HL-60/S4 (cell line): Measurements from ENCODE around the gene DHRSX.
"Not testable (repeated sequence)": the region's sequence is repeated elsewhere in the genome, so short reads cannot be mapped to it uniquely, and the experiment has no call there.

ENCODE experiments used
- in situ Hi-C: fragments of 300-500 bp; cut with MboI; formaldehyde crosslinking; loops from 2 replicates; pipeline ENCODE4 v1.14.3; 2022; ENCODE audit warnings: low sequenced_read_pairs

The DHRSX gene

GRCh38 chrX:2479420-2479780, 21.4 kb downstream of the DHRSX start:
- in situ Hi-C loops: no loop called here

- in situ Hi-C loops: no loop called here
Measured at GRCh38 chrX:2478546-2479419, 22.0 kb downstream of the DHRSX start.

DNA sequence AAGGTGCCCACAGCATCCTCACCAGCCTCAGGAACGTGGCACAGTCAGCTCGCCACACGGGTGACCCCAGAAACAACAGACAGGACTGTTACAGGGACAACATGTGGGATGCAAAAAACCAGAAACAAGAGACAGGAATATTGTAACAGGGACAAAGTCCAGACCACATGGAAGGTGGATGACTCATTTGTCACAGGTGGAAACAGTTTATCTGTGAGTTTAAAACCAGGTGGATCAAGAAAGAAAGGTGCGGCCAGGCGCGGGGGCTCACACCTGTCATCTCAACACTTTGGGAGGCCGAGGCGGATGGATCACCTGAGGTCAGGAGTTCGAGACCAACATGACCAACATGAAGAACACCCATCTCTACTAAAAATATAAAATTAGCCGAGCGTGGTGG, 23.5 kb downstream of the DHRSX start:
- in situ Hi-C loops: not testable (repeated sequence)

DNA sequence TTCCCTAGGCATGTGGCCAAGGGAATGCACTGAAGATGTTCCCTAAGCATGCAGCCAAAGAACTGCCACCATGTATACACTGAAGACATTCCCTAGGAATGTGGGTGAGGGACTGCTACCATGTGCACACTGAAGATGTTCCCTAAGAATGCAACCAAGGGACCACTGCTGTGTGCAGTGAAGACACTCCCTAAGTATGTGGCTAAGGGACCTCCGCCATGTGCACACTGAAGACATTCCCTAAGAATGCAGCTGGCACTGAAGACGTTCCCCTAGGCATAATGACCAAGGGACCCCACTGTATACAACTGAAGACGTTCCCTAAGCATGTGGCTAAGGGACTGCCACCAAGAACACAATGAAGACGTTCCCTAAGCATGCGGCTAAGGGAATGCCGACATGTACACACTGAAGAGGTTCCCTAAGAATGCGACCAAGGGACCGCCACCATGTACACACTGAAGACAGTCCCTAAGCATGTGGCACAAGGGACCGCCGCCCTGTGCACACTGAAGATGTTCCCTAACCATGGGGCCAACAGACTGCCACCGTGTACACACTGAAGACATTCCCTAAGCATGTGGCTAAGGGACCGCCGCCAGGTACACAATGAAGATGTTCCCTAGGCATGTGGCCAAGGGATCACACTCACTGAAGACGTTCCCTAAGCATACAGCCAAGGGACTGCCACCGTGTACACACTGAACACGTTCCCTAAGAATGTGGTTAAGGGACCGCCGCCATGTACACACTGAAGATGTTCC, 25.6 kb downstream of the DHRSX start:
- in situ Hi-C loops: no loop called here

GRCh38 chrX:2474280-2474962, 26.4 kb downstream of the DHRSX start:
- in situ Hi-C loops: no loop called here

GRCh38 chrX:2473064-2473463, 27.7 kb downstream of the DHRSX start:
- in situ Hi-C loops: not testable (repeated sequence)

- in situ Hi-C loops: no loop called here
Measured at GRCh38 chrX:2471641-2472040, 29.1 kb downstream of the DHRSX start.

DNA sequence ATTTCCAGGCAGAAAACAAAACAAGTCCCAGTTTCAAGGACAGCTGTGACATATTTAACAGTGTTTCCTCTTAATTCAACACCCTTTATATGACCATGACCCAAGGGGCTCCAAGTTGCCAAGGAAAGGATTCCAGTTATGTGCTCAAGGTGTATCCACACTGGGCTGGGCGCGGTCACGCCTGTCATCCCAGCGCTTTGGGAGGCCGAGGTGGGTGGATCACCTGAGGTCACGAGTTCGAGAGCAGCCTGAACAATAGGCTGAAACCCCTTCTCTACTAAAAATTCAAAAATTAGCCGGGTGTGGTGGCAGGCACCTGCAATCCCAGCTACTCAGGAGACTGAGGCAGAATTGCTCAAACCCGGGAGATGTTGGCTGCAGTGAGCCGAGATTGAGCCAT, 29.6 kb downstream of the DHRSX start:
- in situ Hi-C loops: not testable (repeated sequence)

DNA sequence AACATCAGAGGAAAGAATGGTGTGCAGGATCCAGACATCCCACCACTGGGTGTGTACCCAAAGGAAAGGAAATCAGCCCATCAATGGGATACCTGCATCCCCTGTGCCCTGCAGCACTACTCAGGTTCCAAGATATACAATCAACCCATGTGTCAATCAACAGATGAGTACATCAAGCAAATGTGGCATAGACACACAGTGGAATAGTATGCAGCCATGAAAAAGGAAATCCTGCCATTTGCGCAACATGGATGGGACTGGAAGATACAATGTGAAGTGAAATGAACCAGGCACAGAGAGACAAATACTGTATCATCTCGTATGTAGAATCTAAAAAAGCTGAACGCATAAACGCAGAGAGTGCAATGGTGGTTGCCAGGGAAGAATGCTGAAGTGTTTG, 30.9 kb downstream of the DHRSX start:
- in situ Hi-C loops: not testable (repeated sequence)

- in situ Hi-C loops: no loop called here
Measured at GRCh38 chrX:2469196-2469685, 31.5 kb downstream of the DHRSX start.

GRCh38 chrX:2468261-2469195, 32.2 kb downstream of the DHRSX start:
- in situ Hi-C loops: no loop called here

GRCh38 chrX:2466876-2467656, 33.7 kb downstream of the DHRSX start:
- in situ Hi-C loops: no loop called here

GRCh38 chrX:2464677-2465166, 36.1 kb downstream of the DHRSX start:
- in situ Hi-C loops: no loop called here

DNA sequence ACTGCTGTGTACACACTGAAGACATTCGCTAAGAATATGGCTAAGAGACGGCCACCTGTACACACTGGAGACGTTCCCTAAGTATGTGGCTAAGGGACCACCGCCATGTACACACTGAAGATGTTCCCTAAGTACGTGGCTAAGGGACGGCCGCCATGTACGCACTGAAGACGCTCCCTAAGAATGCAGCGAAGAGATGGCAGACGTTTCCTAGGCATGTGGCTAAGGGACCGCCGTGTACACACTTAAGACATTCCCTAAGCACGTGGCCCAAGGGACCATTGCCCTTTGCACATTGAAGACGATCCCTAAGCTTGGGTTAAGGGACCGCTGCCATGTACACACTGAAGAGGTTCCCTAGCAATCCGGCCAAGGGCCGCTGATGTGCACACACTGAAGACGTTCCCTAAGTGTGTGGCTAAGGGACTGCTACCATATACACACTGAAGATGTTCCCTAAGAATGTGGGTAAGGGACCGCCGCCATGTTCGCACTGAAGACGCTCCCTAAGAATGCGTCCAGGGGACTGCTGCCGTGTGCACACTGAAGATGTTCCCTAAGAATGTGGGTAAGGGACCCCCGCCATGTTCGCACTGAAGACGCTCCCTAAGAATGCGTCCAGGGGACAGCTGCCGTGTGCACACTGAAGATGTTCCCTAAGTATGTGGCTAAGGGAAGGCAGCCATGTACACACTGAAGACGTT, 36.7 kb downstream of the DHRSX start:
- in situ Hi-C loops: no loop called here

- in situ Hi-C loops: not testable (repeated sequence)
Measured at GRCh38 chrX:2463481-2463880, 37.3 kb downstream of the DHRSX start.

DNA sequence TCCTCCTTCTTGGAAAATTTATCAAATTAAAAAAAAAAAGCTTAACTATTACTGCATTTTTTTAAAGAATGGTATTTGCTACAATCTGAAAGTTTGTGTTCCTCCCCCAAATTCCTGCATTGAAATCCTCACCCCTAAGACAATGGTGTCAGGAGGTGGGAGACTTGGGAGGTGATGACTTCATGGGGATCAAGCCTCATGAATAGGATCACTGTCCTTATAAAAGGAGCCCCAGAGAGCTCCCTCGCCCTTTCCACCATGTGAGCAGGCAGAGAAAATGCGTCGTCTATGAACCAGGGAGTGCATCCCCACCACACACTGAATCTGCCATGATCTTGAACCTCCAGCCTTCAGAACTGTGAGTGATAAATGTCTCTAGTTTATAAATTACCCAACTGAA, 38.0 kb downstream of the DHRSX start:
- in situ Hi-C loops: no loop called here

DNA sequence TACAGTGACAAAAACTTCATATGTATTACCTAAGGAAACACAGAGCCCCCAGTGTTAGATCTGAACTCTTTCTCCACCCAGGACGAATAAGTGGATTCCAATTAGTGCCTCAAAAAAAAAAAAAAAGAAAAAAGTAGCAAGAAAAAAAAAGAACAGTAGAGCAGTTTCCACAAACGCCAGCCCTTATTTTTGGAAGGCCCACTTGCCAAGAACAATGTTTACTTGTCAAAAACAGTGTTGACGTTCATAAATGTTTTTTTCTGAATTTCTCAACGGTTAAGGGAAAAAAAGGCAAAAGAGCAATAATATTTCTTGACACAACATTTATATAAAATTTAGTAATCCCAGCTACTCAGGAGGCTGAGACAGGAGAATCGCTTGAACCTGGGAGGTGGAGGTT, 38.7 kb downstream of the DHRSX start:
- in situ Hi-C loops: no loop called here

DNA sequence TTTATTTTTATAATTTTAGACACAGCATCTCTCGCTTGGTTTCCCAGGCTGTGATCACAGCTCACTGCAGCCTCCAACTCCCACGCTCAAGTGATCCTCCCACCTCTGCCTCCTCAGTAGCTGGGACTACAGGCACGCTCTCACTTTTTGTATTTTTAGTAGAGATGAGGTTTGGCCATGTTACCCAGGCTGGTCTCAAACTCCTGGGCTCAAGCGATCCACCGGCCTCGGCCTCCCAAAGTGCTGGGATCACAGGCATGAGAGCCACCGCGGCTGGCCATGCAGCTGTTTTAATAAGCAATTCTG, 39.1 kb downstream of the DHRSX start:
- in situ Hi-C loops: no loop called here
